ENCODE data around the gene KIAA1549. TPM values are rescaled to one million over a fixed set of nuclear protein-coding genes. Genes with fewer than 3 reads are reported as not detected.

Gene KIAA1549
- total and polyA plus RNA-seq, 2 of the 4 experiments (the other 2 are of a cell fraction), result 1.3 to 3.3 TPM

DNA sequence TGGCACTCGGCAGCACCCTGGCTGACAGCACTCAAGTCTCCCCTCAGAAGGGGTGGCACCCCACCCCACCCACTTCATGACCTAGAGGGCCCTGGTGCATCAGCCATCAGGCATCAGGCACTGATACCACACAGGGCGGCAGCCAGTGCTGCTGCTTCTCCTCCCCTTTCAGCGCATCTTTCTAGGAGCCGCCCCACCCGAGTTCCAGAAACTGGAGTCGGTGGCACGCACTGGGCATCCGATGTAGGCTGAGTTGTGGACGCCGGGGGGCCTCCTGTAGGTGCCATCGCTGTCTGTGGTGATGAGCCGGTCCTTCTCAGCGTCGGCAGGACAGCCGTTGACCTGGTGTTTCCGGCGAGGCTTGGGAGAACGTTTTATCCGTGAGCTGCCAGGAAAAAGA is 113.4 kb downstream of the KIAA1549 start:
- Histone ChIP-seq H3K9me3 (ENCODE audit: control insufficient read depth, insufficient read depth, low read length) (no peaks in the 10 kb centered on the region), H4K20me1 (ENCODE audit: insufficient read depth, low read length) (no peaks in the 10 kb centered on the region), H3K18ac (ENCODE audit: low read depth, low read length) (no peak overlapping the region), H3K27me3 (ENCODE audit: control insufficient read depth, insufficient read depth, low read length) (no peaks in the 10 kb centered on the region), H4K91ac (ENCODE audit: insufficient read depth, low read depth, low read length) (no peak overlapping the region), H3K36me3 (ENCODE audit: control insufficient read depth, insufficient read depth, low read length) (peaks cover 15% of the 10 kb centered on the region), H4K8ac (ENCODE audit: low read depth in 2 of 2, low read length in 2 of 2) (no peak overlapping the region), H2BK5ac (ENCODE audit: low read depth, low read length, poor library complexity, severe bottlenecking) (no peak overlapping the region), H2BK120ac (ENCODE audit: low read depth, low read length) (no peak overlapping the region), H3K23ac (ENCODE audit: low read depth, low read length) (no peak overlapping the region), H3K56ac (ENCODE audit: extremely low read depth, insufficient read depth, low read length) (no peak overlapping the region), H3K4me1 (ENCODE audit: control insufficient read depth, insufficient read depth, low read length) (no peaks in the 10 kb centered on the region), H3K4me3 (ENCODE audit: insufficient read depth, low read depth, low read length) (no peak overlapping the region), H2AK5ac (ENCODE audit: low read depth, low read length) (no peak overlapping the region), H2AFZ (replicated peaks; ENCODE audit: low read length, poor library complexity) (no peak overlapping the region), H2AK9ac (replicated peaks; ENCODE audit: low read depth, low read length, poor library complexity) (no peak overlapping the region), H3K79me1 (ENCODE audit: low read depth in 1 of 2, low read length in 2 of 2) (no peaks in the 10 kb centered on the region), H4K5ac (ENCODE audit: low read depth, low read length) (no peak overlapping the region), H3K4me2 (ENCODE audit: low read depth, low read length) (no peak overlapping the region), H3K14ac (replicated peaks; ENCODE audit: low read depth, low read length) (no peak overlapping the region), H3K27ac (ENCODE audit: insufficient read depth, low read length) (no peak overlapping the region), H3K9ac (ENCODE audit: low read depth, low read length) (no peak overlapping the region), H3K4ac (ENCODE audit: low read depth, low read length) (no peak overlapping the region), H3K9me1 (ENCODE audit: insufficient read depth, low read length) (no peaks in the 10 kb centered on the region), H2BK20ac (ENCODE audit: low read depth, low read length) (no peak overlapping the region), H2BK15ac (ENCODE audit: low read depth, low read length) (no peak overlapping the region)
- BruUV-seq (replicated peaks), result no TSS peak
- DNase-seq (no peak), ATAC-seq (ENCODE audit: low read depth) (no peak)
- TF ChIP-seq POLR2A (IDR thresholded peaks at IDR 0.05; ENCODE audit: low read depth, low read length) (no peak), BHLHE40 (IDR thresholded peaks at IDR 0.05; ENCODE audit: low read depth, low read length) (no peak), CEBPB (IDR thresholded peaks at IDR 0.05; ENCODE audit: low read depth, low read length) (no peak), SMC3 (IDR thresholded peaks at IDR 0.05; ENCODE audit: low read depth, low read length) (no peak), MXI1 (IDR thresholded peaks at IDR 0.05; ENCODE audit: borderline replicate concordance, low read depth, low read length) (no peak), CTCF (conservative IDR thresholded peaks at IDR 0.05; ENCODE audit: low read depth, low read length) (no peak), NFE2L2 (IDR thresholded peaks at IDR 0.05; ENCODE audit: low read depth, low read length) (no peak), MAZ (IDR thresholded peaks at IDR 0.05; ENCODE audit: borderline replicate concordance, low read depth, low read length) (no peak), RCOR1 (IDR thresholded peaks at IDR 0.05; ENCODE audit: insufficient replicate concordance, low read length) (no peak), RAD21 (IDR thresholded peaks at IDR 0.05; ENCODE audit: low read length) (no peak), FOS (IDR thresholded peaks at IDR 0.05; ENCODE audit: low read depth, low read length) (no peak), MAFK (IDR thresholded peaks at IDR 0.05; ENCODE audit: low read depth, low read length) (no peak), USF2 (IDR thresholded peaks at IDR 0.05; ENCODE audit: low read depth, low read length) (no peak), CHD1 (IDR thresholded peaks at IDR 0.05; ENCODE audit: low read depth, low read length) (no peak), RFX5 (IDR thresholded peaks at IDR 0.05; ENCODE audit: low read depth, low read length) (no peak)
- TF ChIP-seq, protein P1, sequence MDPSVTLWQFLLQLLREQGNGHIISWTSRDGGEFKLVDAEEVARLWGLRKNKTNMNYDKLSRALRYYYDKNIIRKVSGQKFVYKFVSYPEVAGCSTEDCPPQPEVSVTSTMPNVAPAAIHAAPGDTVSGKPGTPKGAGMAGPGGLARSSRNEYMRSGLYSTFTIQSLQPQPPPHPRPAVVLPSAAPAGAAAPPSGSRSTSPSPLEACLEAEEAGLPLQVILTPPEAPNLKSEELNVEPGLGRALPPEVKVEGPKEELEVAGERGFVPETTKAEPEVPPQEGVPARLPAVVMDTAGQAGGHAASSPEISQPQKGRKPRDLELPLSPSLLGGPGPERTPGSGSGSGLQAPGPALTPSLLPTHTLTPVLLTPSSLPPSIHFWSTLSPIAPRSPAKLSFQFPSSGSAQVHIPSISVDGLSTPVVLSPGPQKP (IDR thresholded peaks at IDR 0.05; ENCODE audit: borderline replicate concordance, low read depth, low read length), result no peak
- ChIA-PET POLR2A (ENCODE audit: unreplicated experiment) (no interaction called here), CTCF (no interaction called here)
- dilution Hi-C loops (cut with HindIII; ENCODE audit: low sequenced_read_pairs, unreplicated experiment) (no loop called here), in situ Hi-C loops (cut with MboI; ENCODE audit: low sequenced_read_pairs) (no loop called here), intact Hi-C loops (cut with micrococcal nuclease) (no loop called here)
- 98% methylated on average over 11 of the region's 19 CpGs; no CpG with 5 or more reads in 1 of the 2 experiments for WGBS, 2 experiments (ENCODE audit: extremely low coverage in 2 of 2, insufficient read length in 1 of 2)
